Left kidney (tissue), 2 donors: ENCODE data around the gene TIMM23. TPM values are rescaled to one million over a fixed set of nuclear protein-coding genes. Genes with fewer than 3 reads are reported as not detected.
A peak's percentile ranks its signal among the peaks of the same experiment; 100 is the strongest.
"Not testable (repeated sequence)": the region's sequence is repeated elsewhere in the genome, so short reads cannot be mapped to it uniquely, and the experiment has no call there.

ENCODE experiments used
- DNase-seq: peaks from one replicate; pipeline ENCODE4 v3.0.0-alpha.2; 2013
- polyA plus RNA-seq: library from polyadenylated mRNA; unstranded; fragments of 120-200 nt; gene quantifications from one replicate; pipeline ENCODE4 v1.2.1, GENCODE V29; 2013; ENCODE audit not compliant: insufficient read length

TIMM23 gene
- polyA plus RNA-seq, 1 donor: 68.4 TPM

DNA sequence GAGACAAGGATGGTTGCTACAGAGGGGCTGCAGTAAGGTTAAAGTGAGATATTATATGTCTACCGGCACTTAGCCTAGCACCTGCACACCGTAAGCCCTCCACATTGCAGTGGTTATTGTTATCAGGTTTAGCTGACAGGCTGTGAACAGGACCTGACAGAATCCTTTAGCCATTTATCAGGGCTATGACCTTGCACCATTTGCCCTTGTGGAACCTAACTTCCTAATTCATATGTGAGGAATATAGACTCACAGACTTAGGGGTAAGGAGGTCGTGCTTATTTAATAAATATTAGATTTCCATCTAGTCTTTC lies 48.0 kb downstream of the TIMM23 start:
- DNase-seq: no peak

DNA sequence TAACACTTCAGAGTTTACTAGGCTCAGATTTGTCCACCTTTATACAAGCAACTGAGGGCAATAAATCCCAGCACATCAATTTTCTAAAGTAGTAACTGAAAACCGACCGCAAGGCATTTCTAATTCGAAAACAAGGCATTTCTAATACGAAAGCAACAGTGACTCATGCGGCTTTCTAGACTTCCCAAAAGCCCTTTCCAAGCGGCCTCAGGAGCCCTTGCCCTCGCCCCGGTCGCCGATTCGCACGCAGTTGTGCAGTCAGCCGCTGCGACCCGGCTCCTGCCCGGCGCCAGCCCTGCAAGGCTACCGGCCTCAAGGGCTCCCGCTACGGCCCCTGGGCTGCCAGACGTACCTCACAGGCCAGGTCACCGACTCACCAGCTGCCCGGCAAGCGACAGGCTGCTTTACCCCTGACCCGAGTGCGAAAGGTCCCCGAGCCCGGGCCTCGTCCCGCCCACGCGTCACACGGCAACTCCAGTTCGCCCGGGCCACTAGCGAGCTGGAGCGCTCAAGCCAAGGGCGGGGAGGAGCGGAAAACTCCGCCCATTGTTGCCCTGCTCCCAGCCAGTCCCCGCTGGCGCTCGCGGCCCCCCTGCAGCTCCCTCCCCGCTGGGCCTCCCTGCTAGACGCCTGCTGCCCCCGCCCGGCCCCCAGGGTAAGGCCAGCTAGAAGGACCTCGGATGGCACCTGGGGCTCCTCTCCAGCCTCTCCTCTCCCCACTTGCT lies 50.9 kb downstream of the TIMM23 start:
- peak; percentile 75 for DNase-seq

DNA sequence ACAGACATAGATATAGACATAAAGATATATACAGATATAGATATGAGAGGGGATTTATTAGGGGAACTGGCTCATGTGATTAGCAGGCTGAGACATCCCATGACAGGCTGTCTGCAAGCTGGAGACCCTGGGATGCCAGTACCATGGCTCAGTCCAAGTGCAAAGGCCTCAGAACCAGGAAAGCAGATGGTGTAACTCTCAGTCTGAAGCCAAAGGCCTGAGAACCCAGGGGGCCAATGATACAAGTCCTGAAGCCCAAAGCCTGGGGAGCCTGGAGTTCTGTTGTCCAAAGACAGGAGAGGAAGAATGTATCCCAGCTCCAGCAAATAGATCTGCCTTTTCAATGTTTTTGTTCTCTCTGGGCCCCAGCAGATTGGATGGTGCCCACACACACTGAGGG lies 52.7 kb downstream of the TIMM23 start:
- DNase-seq: no peak

DNA sequence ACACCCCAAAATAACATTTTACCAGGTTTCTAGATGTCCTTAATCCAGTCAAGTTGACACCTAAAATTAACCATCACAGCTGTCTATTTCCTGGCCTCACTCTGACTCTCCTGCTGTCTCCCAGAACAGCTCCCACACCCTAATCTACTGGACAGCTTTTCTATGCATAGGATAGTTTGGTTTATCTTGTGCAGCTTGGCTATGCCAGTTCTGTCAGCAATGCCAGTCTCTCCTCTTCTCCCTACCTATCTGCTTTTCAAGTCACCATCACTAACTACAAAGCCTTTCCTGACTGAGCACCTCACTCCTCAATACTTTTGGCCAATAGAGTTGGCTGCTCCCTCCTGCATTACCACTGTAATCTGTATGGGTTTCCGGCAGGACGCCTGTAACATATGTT lies 53.1 kb downstream of the TIMM23 start:
- DNase-seq: no peak

DNA sequence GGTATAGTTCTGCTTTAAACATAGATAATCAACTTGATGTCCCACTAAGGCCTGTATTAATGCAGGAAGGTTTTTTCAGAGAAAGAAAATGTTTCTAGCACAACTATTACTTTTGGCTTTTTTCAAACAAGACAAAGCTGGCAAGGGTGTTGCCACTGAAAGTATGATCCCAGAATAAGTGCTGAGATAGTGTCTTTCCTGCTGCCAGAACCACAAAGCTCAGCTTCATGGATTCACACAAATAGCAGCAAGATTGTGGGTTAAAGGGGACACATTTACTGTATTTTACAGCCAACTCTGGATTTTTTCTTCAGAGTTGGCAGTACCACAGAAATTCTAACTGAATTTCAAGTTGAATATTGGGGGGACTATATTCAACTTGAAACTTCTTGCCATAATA lies 53.8 kb downstream of the TIMM23 start:
- DNase-seq: no peak

DNA sequence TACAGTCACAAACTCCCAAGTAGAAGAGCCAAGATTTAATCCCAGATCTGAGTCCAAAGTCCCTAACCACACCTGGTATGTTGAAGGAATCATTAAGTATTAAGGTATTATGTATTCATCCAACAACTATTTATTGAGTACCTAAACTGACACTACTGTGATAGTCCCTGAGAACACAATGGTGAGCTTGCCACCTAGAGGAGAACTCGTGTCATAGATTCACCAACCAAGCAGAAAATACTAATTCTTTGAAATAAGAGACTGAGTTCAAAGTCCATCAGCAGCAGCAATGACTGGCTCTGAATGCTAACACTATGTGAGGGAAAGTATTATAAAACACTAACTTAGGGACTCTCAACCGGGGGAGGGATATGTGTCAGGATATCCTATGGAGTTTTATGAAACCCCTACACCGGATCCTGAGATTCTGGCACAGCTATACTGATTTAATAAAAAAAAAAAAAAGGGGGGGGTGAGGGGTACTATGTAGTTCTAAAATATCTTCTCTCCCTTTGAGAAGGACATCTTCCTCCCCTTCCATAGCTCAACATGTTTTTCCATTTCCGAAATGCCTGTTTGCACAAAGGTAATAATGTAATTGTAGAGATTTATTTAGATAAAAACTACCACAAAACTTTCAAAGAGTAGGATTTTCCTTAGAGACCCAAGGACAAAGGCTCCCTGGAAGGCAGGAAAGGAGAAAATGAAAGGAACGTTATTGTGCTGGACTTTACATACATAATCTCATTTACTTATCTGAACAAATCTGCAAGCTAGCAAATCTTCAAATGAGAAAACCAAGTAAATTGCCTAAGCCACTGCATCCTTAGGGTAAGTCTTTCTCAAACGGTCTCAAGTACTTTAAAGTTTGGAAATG lies 56.5 kb downstream of the TIMM23 start:
- DNase-seq: peak; percentile 53

DNA sequence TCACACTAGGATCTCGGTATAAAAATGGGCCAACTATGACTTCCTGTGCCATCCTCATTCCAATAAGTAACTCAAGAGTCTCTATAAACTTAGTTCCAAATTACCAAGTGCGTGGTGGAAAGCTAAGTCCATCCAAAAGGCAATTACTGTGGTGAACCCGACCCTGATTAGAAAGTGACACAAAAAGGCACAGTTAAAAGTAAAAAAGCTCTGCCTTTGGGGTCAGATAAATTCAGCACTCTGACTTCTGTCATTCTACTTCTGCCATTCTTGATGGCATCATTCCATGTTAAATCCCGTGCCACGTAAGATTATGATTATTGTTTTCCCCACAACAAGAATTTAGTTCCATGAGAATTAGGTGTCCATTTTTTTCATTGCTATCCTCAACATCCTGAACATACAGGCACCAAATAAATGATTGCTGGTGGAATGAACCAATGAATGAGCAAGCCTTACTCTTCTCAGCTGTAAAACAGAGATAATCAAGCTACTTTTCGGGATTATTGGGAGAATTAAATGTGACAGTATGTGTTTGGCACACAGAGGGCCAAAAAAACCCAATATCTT lies 57.3 kb downstream of the TIMM23 start:
- no peak for DNase-seq

DNA sequence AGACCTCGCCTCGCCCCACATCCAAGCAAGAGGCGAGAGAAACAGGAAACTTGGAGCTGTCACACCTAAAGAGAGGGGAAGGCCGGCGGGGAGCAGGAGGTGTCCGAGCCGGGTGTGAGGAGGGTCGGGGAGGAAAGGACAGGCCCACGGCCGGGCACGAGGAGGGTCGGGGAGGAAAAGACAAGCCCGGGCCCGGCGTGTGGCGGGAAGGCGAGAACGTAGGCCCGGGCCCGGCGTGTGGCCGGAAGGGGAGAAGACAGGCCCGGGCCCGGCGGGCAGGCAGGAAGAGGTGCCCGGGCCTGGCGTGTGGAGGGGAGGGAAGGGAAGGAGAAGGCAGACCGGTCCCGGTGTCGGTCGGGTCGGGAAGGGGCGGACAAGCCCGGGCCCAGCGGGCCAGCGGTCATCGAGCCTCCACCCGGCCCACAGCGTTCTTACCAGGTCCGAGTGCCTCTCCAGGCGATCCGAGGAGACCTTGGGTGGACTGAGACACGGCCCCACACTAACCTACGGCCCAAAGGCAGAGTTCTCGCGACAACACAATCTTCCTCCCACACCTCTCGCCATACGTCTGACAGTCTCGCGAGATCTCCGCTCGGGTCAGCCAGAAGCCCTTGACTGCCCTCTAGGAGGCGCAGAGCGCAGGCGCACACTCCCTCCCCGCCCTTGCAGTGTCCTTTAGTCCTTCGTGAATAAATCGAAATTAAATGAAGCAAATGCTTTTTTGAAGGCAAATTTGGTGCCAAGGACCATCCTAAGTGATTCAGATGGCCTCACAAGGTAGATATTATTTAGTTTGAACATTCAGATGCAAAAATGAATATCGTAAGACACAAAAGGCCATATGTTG lies 58.0 kb downstream of the TIMM23 start, which contains the start of gene NCOA4:
Gene NCOA4 (minus strand): TSS at position 533 of the 847 bp plus-strand sequence. CDS start 13,943 bp downstream, outside the sequence.
- peak; percentile 97 for DNase-seq

DNA sequence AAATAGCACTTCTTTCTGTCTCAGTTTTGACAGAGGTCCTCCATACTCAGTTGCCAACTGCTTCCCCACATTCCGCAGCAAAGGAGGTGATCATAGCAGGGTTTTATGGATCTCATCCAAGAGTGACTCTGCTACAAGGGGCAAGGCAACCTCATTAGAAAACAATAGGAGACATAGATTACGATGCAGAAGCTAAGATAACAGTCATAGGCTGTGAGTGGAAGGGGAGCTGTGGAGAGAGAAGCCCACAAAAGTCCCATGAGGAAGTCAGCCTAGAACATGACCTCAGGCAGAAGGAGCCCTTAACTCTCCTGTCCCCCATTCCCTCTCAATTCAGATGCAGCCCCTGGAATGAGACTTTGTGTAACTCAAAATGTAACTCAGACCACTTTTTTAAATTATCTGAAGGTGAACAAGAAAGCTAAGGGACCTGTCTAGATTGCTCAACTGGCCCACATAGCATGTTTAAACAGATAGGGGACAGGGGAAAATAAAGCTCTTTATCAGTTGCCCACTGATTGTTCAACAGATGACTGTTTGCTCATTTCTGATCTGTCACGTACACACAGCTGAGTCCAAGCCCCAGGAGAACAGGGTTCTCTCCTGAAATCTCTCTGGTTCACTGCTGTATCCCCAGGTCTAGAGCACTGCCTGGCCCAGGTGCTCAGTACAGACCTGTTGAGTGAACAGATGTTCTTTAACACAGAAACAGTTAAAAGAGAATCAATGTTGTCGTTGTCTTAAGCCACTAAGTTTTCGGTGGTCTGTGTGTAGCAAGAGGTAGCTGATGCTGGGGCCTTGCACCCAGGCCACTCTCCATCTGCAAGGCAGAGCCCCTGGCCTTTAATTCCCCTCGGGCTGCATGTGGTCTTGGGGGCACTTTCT lies 59.6 kb downstream of the TIMM23 start:
- DNase-seq: no peak

DNA sequence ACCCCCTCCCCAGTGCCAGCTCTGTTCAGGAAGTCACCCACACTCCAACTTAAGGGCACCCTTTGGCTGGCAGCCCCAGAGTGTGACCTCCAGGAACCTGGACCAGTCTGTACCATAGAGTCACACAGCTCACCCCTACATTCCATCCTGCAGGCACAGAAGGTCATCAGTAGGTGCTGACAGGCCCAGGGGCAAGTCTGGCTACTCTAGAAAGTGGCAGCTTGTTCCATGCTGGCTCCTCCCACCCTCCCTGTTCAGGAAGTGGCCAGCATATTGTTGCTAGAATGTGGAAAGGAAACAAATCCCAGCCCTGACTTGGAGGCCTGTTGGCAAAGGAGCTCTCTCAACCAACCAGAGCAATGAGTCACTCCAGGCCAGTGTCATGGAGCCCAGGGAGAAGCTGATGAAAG lies 61.3 kb downstream of the TIMM23 start:
- no peak for DNase-seq

DNA sequence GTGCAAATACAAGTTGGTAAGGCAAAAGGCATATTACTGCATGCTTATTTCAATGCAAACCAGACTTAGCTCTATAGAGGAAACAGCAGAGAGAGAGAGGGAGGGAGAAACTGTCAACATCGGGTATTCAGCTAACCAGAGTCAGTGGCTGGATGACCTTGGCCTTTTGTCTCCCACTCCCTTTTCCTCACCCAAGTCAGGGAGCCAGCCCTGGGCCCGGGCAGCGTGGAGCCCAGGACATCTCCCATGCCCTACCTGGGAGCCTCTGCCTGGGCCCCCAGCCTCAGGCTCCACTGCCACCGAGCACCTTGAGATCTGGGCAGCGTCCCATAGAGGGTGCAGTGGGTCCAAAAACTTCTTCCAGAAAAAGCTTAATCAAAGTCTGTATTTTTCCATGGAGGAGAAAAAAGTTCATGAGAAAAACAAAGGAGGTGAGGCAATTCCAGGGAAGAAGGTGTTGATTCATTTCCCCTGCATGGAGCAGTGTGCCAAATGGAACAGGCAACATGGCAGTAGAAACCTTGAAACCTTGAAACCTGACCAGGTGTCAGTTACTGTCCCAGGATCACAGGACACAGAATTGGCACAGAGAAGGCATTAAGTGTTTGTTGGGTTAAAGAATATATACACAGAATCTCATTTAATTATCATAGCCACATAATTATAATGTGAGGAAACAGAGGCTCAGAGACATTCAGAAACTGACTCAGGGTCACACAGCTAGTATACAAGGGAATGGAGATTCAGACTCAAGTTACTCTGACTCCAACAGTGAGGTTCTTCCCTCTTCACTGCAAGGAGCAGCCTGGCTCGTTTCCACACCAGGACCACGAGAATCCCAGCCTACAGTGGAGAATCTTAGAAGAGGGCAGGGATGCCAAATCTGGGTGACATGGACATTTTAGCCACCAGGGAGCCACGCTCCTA lies 63.9 kb downstream of the TIMM23 start:
- no peak for DNase-seq

DNA sequence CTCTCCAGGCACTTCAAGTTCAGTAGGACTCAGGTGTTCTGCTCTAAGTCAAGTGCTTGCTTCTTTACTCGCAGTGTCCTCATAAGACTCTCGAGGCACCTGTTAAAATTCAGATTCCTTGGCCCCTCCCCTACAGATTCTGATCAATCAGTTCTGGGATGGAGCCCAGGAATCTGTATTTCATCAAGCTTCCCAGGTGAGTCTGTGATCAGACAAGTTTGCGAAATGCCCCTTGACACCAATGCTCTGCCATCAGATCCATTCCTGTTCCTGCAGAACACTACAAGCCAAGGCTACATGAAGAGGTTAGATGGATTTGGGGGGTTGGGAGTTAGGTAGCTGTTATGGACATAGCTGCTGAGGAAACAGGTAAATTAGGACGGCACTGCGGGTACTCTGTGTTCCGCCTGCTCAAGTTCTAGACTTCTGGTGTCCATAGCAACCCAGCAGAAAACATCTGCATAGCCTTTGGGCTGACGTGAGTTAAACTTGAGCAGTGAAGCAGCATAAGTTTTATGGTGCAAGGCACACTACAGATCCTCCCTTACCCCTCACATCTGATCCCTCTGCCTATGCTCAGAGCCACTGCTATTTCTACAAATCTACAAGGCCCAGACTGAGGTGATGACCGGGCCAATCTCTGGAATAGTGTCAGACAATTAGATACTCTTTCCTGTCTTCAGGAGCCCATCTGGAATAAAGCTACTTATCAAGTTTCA lies 65.0 kb downstream of the TIMM23 start:
- DNase-seq: peak; percentile 73

DNA sequence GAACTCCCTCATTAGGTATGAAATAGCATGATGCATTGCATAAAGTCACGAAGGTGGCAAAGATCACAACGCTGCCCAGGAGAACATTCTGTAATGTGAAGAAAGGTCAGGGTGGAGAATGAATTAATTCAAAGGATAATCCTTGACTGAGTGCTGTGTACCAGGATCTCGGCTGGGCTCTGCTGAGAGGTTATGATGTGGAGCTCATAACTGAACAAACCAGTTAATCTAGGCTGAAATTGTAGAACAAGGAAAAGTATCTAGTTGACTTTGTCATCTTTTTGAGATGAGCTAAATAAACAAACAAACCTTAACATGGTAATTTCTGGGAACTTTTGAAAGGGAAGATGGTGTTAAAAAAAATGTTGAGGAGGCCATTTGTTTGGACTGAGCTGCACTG lies 67.7 kb downstream of the TIMM23 start:
- DNase-seq: no peak

DNA sequence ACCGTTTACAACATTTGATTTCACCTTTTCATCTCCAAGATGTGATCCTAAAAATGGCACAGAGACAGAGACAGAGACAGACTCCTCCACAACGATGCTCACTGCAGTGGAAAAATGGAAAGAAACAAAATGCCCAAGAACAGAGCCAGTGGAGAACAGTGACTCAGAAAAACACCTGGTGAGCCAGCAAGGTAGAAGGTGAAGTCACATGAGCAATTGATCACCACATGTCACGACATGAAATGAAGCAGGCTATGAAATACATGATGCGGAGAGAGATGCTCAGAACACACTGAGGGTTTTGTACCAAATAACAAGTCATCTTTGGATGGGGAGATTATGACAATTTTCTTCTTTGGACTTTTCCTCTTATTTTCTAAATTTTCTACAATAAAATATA lies 70.2 kb downstream of the TIMM23 start:
- no peak for DNase-seq

DNA sequence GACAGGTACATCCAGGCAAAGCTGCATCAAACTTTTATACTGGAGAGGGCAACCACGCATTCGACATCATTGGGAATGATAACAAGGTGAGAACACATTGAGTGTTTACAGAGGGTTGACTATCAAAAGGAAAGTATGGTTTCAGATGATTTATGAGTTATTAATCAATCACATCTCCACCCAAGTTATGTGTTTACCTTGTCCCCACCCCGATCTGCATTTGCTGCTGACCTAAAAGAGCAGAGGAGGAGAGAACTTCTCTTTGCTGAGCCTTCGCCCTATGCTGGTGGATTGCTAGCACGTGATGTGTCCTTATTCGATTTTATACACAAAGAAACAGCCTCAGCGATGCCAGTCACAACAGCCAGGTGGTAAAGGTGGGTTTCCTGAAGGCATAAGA lies 74.0 kb downstream of the TIMM23 start, which contains the start of gene MSMB:
Gene MSMB (minus strand): TSS at position 9 of the 400 bp plus-strand sequence. CDS start 32 bp downstream, outside the sequence.
- no peak for DNase-seq

DNA sequence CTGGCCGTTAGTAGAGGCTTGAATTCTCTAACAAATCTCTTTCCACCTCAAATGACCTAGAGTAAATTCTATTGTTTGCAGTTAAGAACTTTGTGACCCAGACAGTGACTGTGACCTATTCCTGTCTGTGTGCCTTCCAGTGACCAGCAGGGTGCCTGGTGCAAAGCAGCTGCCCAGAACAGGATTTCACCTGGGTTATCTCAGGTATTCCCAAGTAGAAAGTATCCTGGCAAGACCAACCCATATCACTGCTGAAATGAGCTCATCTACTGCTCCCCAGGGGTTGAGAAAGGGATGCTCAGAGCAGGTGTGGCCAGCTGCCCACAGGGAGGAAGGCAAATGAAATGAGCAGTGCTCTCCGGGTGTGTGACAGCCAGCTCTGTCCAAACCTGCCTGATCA lies 75.9 kb downstream of the TIMM23 start:
- no peak for DNase-seq

DNA sequence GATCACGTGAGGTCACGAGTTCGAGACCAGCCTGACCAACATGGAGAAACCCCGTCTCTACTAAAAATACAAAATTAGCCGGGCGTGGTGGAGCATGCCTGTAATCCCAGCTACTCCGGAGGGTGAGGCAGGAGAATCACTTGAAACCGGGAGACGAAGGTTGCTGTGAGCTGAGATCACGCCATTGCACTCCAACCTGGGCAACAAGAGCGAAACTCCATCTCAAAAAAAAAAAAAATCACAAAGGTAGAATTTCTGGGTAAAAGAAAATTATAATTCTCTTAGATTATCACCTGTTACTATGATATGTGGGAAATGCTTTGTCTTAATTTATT lies 77.2 kb downstream of the TIMM23 start:
- DNase-seq: not testable (repeated sequence)

DNA sequence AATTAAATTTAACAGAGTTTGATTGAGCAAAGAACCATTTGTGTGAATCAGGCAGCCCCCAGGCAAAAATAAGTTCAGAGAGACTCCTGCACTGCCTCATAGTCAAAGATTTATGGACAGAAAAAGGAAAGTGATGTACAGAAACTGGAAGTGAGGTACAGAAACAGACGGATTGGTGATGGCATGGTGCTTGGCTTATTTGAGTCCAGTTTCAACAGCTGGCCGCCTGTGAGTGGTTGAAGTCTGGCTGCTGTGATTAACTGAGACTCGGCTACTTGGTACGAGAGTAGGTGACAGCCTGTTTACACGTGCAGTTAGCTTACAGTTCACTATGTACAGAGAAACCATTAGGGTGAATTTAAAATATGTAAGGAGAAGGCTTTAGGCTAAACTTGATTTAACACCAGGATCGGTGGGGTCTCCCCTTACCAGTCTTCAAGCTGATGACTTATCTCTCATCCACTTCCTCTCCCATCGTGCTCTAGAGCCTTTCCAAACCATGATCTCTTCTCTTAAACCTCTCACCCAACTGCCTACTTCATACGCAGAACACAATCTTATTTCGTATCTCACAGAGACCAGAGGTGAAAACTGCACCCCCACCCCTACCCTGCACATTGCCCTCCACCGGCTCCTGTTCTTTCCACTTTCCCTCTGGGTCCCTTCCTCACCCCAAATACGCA lies 78.8 kb downstream of the TIMM23 start:
- DNase-seq: no peak
